GM12864 (cell line): Measurements from ENCODE around the gene MED14.

ENCODE experiments used
- DNase-seq: peaks from one replicate; pipeline ENCODE4 v3.0.0-alpha.2; 2011; ENCODE audit warnings: low read depth
- H3K4me3 ChIP-seq: 2 replicates; pipeline ENCODE4 v1.5.1; 2011; ENCODE audit warnings: mild to moderate bottlenecking, low read depth, low read length, control low read depth
- CTCF ChIP-seq: IDR thresholded peaks from 2 replicates; pipeline ENCODE4 v1.5.1; 2011; ENCODE audit warnings: low read depth, mild to moderate bottlenecking, moderate library complexity, low read length, control low read depth, inconsistent platforms; ENCODE audit errors: missing control alignments

The MED14 gene

GRCh38 chrX:40729598-40730584 lies 5.5 kb downstream of the MED14 start:
- no peak for TF ChIP-seq CTCF
- DNase-seq, result no peak
- H3K4me3 ChIP-seq, result no peak overlapping the region

GRCh38 chrX:40727581-40728252 lies 7.6 kb downstream of the MED14 start:
- H3K4me3 ChIP-seq, result no peak overlapping the region
- TF ChIP-seq CTCF, result no peak
- DNase-seq, result no peak

GRCh38 chrX:40727093-40727492 lies 8.2 kb downstream of the MED14 start:
- no peak overlapping the region for H3K4me3 ChIP-seq
- no peak for DNase-seq
- no peak for TF ChIP-seq CTCF

- no peak for TF ChIP-seq CTCF
- H3K4me3 ChIP-seq, result no peak overlapping the region
- no peak for DNase-seq
Measured at GRCh38 chrX:40722930-40723329, 12.4 kb downstream of the MED14 start.

- DNase-seq, result no peak
- TF ChIP-seq CTCF, result no peak
- H3K4me3 ChIP-seq, result no peak overlapping the region
Measured at GRCh38 chrX:40721489-40722106, 13.7 kb downstream of the MED14 start.

- no peak for DNase-seq
- no peak for TF ChIP-seq CTCF
- no peak overlapping the region for H3K4me3 ChIP-seq
Measured at GRCh38 chrX:40720792-40721191, 14.6 kb downstream of the MED14 start.
